Kidney tubule cell (primary cell): ENCODE results near the gene ANKLE1.
A peak's percentile ranks its signal among the peaks of the same experiment; 100 is the strongest.

ENCODE experiments used
- DNase-seq: peaks from one replicate; pipeline ENCODE4 v3.0.0-alpha.2; 2018; ENCODE audit warnings: low spot score

ANKLE1 gene

GRCh38 chr19:17281391-17282304 lies at the start of gene ANKLE1:
TSS of gene ANKLE1 (plus strand) at chr19:17281901. CDS start at chr19:17281921, 20 bp downstream.
- DNase-seq, result no peak

- no peak for DNase-seq
Measured at GRCh38 chr19:17232258-17232657, 49.4 kb upstream of the ANKLE1 start.

- DNase-seq, result peak; percentile 41
Measured at GRCh38 chr19:17234911-17235299, 46.8 kb upstream of the ANKLE1 start.

- DNase-seq, result peak; percentile 66
Measured at GRCh38 chr19:17235300-17235970, 46.3 kb upstream of the ANKLE1 start.

- DNase-seq, result peak; percentile 40
Measured at GRCh38 chr19:17235971-17236777, 45.5 kb upstream of the ANKLE1 start.

- no peak for DNase-seq
Measured at GRCh38 chr19:17236811-17237543, 44.7 kb upstream of the ANKLE1 start.

GRCh38 chr19:17237747-17238706 lies 43.7 kb upstream of the ANKLE1 start:
- DNase-seq, result no peak

GRCh38 chr19:17240062-17240752 lies 41.5 kb upstream of the ANKLE1 start:
- DNase-seq, result no peak

- no peak for DNase-seq
Measured at GRCh38 chr19:17240826-17241399, 40.8 kb upstream of the ANKLE1 start.

GRCh38 chr19:17242431-17243208 lies 39.1 kb upstream of the ANKLE1 start:
- no peak for DNase-seq

- no peak for DNase-seq
Measured at GRCh38 chr19:17243211-17243829, 38.4 kb upstream of the ANKLE1 start.

- peak; percentile 65 for DNase-seq
Measured at GRCh38 chr19:17243830-17244617, 37.7 kb upstream of the ANKLE1 start.

GRCh38 chr19:17244618-17245534 lies 36.8 kb upstream of the ANKLE1 start:
- peak; percentile 17 for DNase-seq

GRCh38 chr19:17245535-17245984 lies 36.1 kb upstream of the ANKLE1 start, which contains the start of gene NR2F6:
TSS of gene NR2F6 (minus strand) at chr19:17245919. CDS start at chr19:17245220, 699 bp downstream.
- peak; percentile 19 for DNase-seq

- no peak for DNase-seq
Measured at GRCh38 chr19:17246681-17247425, 34.8 kb upstream of the ANKLE1 start.
